H1 (cell line): ENCODE data around the gene KIF26B. TPM values are rescaled to one million over a fixed set of nuclear protein-coding genes. Genes with fewer than 3 reads are reported as not detected.

ENCODE experiments used
- CTCF ChIA-PET: fragments of 300-600 bp; sonication (Branson Sonifier 250); formaldehyde crosslinking; loops from one replicate; lab custom pipeline; 2021; ENCODE audit not compliant: partially characterized antibody; lab: Charles Lee
- POLR2A ChIA-PET: fragments of 300-600 bp; sonication (Branson Sonifier 250); formaldehyde crosslinking; loops from one replicate; lab custom pipeline; 2021; ENCODE audit warnings: inconsistent platforms; ENCODE audit not compliant: partially characterized antibody; lab: Charles Lee
- DNase-seq, 2 experiments: peaks; one replicate each; pipeline versions ENCODE4 v3.0.0 to v3.0.0-alpha.2; 2010 to 2022; ENCODE audit warnings: low spot score in 2 of 2, low read depth in 1 of 2, mixed read lengths in 1 of 2
- FAIRE-seq: peaks from 2 replicates; lab custom pipeline; 2011; peaks lifted over from hg19 to GRCh38; lab: Jason Lieb, UNC
- H2AFZ ChIP-seq: 2 replicates; pipeline ENCODE4 v1.8.1; 2012; ENCODE audit warnings: low read length, inconsistent platforms
- H2AK5ac ChIP-seq: 2 replicates; pipeline ENCODE4 v1.6.1; 2013; ENCODE audit warnings: low read depth, low read length
- H2BK120ac ChIP-seq: replicated peaks from 2 replicates; pipeline ENCODE3; 2013; ENCODE audit warnings: low read depth, low read length, inconsistent platforms
- H2BK12ac ChIP-seq: 2 replicates; pipeline ENCODE4 v1.6.1; 2013; ENCODE audit warnings: low read depth, low read length
- H2BK15ac ChIP-seq: 2 replicates; pipeline ENCODE4 v1.6.1; 2013; ENCODE audit warnings: low read length
- H2BK20ac ChIP-seq: 2 replicates; pipeline ENCODE4 v1.6.1; 2013; ENCODE audit warnings: low read length
- H2BK5ac ChIP-seq: 2 replicates; pipeline ENCODE4 v1.6.1; 2013; ENCODE audit warnings: low read depth, low read length
- H3K14ac ChIP-seq: 2 replicates; pipeline ENCODE4 v1.6.1; 2013; ENCODE audit warnings: inconsistent platforms; ENCODE audit not compliant: insufficient read length
- H3K18ac ChIP-seq: 2 replicates; pipeline ENCODE4 v1.6.1; 2013; ENCODE audit warnings: low read length; ENCODE audit errors: extremely low read depth
- H3K23ac ChIP-seq: 2 replicates; pipeline ENCODE4 v1.6.1; 2013; ENCODE audit warnings: inconsistent platforms; ENCODE audit not compliant: insufficient read length
- H3K23me2 ChIP-seq: 2 replicates; pipeline ENCODE4 v1.6.1; 2013; ENCODE audit warnings: low read depth, low read length
- H3K27ac ChIP-seq: 2 replicates; pipeline ENCODE4 v1.6.1; 2011; ENCODE audit warnings: low read depth, low read length, inconsistent platforms
- H3K27me3 ChIP-seq, 4 experiments: replicated peaks in 1 of 4; 1 replicate in 1 of 4; 2 replicates in 3 of 4; pipeline versions ENCODE4 v1.6.1 to v1.8.1; 2011 to 2013; ENCODE audit warnings: low read length in 3 of 4, mild to moderate bottlenecking in 3 of 4, inconsistent platforms in 2 of 4, mixed read lengths in 2 of 4, moderate library complexity in 1 of 4; ENCODE audit not compliant: control insufficient read depth in 3 of 4, insufficient read depth in 3 of 4; ENCODE audit errors: extremely low read depth in 1 of 4
- H3K36me3 ChIP-seq, 4 experiments: 2 replicates each; pipeline versions ENCODE4 v1.6.1 to v1.8.1; 2011 to 2013; ENCODE audit warnings: mild to moderate bottlenecking in 4 of 4, low read length in 3 of 4, moderate library complexity in 2 of 4, control low read depth in 1 of 4, inconsistent platforms in 1 of 4; ENCODE audit not compliant: insufficient read depth in 4 of 4, control insufficient read depth in 2 of 4
- H3K4ac ChIP-seq: replicated peaks from 2 replicates; pipeline ENCODE3; 2013; ENCODE audit warnings: low read length, low read depth, mixed read lengths, inconsistent platforms; ENCODE audit not compliant: insufficient read length
- H3K4me1 ChIP-seq, 4 experiments: replicated peaks in 1 of 4; 1 replicate in 1 of 4; 2 replicates in 3 of 4; pipeline versions ENCODE4 v1.6.1 to v1.8.1; 2011 to 2013; ENCODE audit warnings: low read length in 3 of 4, inconsistent platforms in 2 of 4, mixed read lengths in 1 of 4; ENCODE audit not compliant: insufficient read depth in 4 of 4, control insufficient read depth in 3 of 4
- H3K4me2 ChIP-seq, 2 experiments: 2 replicates each; pipeline versions ENCODE4 v1.6.1 to v1.8.1; 2011 to 2013; ENCODE audit warnings: low read depth in 2 of 2, low read length in 2 of 2, control low read depth in 1 of 2, inconsistent platforms in 1 of 2, mild to moderate bottlenecking in 1 of 2; ENCODE audit not compliant: insufficient read depth in 1 of 2
- H3K4me3 ChIP-seq, 4 experiments: fragments of 200-600, 300-600 bp in 1 of 4; sonication (generic), shearing (Covaris generic), sonication (Bioruptor Twin) in 1 of 4; 2 replicates each; pipeline versions ENCODE4 v1.5.1 to v1.8.1; 2011 to 2016; ENCODE audit warnings: low read length in 4 of 4, low read depth in 3 of 4, control low read depth in 2 of 4, inconsistent platforms in 2 of 4, mild to moderate bottlenecking in 2 of 4, mixed read lengths in 1 of 4, moderate library complexity in 1 of 4; ENCODE audit not compliant: insufficient read depth in 2 of 4; ENCODE audit errors: extremely low read depth in 1 of 4
- H3K56ac ChIP-seq: replicated peaks from 2 replicates; pipeline ENCODE3; 2013; ENCODE audit warnings: low read depth, mild to moderate bottlenecking, mixed read lengths, low read length, inconsistent platforms; ENCODE audit not compliant: insufficient read length
- H3K79me1 ChIP-seq: 2 replicates; pipeline ENCODE4 v1.6.1; 2013; ENCODE audit warnings: low read depth, low read length, control low read depth
- H3K79me2 ChIP-seq, 2 experiments: 2 replicates each; pipeline versions ENCODE4 v1.6.1 to v1.8.1; 2012 to 2013; ENCODE audit warnings: low read length in 2 of 2, mild to moderate bottlenecking in 2 of 2, inconsistent platforms in 1 of 2; ENCODE audit not compliant: insufficient read depth in 2 of 2, control insufficient read depth in 1 of 2
- H3K9ac ChIP-seq, 4 experiments: replicated peaks in 1 of 4; 1 replicate in 1 of 4; 2 replicates in 3 of 4; pipeline versions ENCODE4 v1.6.1 to v1.8.1; 2011 to 2013; ENCODE audit warnings: low read depth in 3 of 4, low read length in 3 of 4, control low read depth in 2 of 4, mild to moderate bottlenecking in 2 of 4, moderate library complexity in 2 of 4, inconsistent platforms in 1 of 4; ENCODE audit errors: extremely low read depth in 1 of 4
- H3K9me3 ChIP-seq, 2 experiments: 2 replicates each; pipeline versions ENCODE4 v1.6.1 to v1.8.1; 2012 to 2013; ENCODE audit warnings: mild to moderate bottlenecking in 2 of 2, moderate library complexity in 2 of 2, control low read depth in 1 of 2, inconsistent platforms in 1 of 2, low read depth in 1 of 2, low read length in 1 of 2, mixed read lengths in 1 of 2; ENCODE audit not compliant: insufficient read depth in 2 of 2
- H4K20me1 ChIP-seq, 2 experiments: replicated peaks in 1 of 2; 2 replicates each; pipeline versions ENCODE3 to v1.8.1; 2011 to 2013; ENCODE audit warnings: inconsistent platforms in 2 of 2, low read length in 2 of 2, mild to moderate bottlenecking in 1 of 2; ENCODE audit not compliant: insufficient read depth in 2 of 2, control insufficient read depth in 1 of 2
- H4K5ac ChIP-seq: 2 replicates; pipeline ENCODE4 v1.6.1; 2013; ENCODE audit warnings: low read length, low read depth, mixed read lengths, inconsistent platforms; ENCODE audit not compliant: insufficient read length
- H4K8ac ChIP-seq: 2 replicates; pipeline ENCODE4 v1.8.0; 2013; ENCODE audit warnings: mild to moderate bottlenecking, moderate library complexity, low read length, inconsistent platforms; ENCODE audit not compliant: insufficient read depth; ENCODE audit errors: extremely low read depth
- H4K91ac ChIP-seq: replicated peaks from 2 replicates; pipeline ENCODE3; 2013; ENCODE audit warnings: low read length, mixed read lengths, inconsistent platforms; ENCODE audit not compliant: insufficient read length
- ASH2L ChIP-seq: fragments of 200-600, 300-600 bp; sonication (generic); IDR thresholded peaks from one replicate; pipeline ENCODE4 v1.7.1; 2017; ENCODE audit warnings: low read length
- ATF3 ChIP-seq: IDR thresholded peaks from 2 replicates; pipeline ENCODE4 v1.6.1; 2011; ENCODE audit warnings: low read depth, mild to moderate bottlenecking, low read length; ENCODE audit not compliant: insufficient read depth
- JUN ChIP-seq: IDR thresholded peaks from 2 replicates; pipeline ENCODE4 v1.6.1; 2011; ENCODE audit warnings: low read depth, mild to moderate bottlenecking, improper control_type of control experiment, low read length
- JUND ChIP-seq: IDR thresholded peaks from 2 replicates; pipeline ENCODE4 v1.6.1; 2011; ENCODE audit warnings: mild to moderate bottlenecking, improper control_type of control experiment, low read length
- RAD21 ChIP-seq, 2 experiments: IDR thresholded peaks in 1 of 2; conservative IDR thresholded peaks in 1 of 2; 2 replicates each; pipeline ENCODE4 v1.6.1; 2011; ENCODE audit warnings: low read depth in 2 of 2, low read length in 2 of 2, improper control_type of control experiment in 1 of 2, inconsistent platforms in 1 of 2, mild to moderate bottlenecking in 1 of 2, moderate library complexity in 1 of 2
- ZNF274 ChIP-seq: IDR thresholded peaks from 2 replicates; pipeline ENCODE4 v1.7.0; 2012; ENCODE audit warnings: low read length, borderline replicate concordance; ENCODE audit errors: extremely low read depth
- WGBS, 2 experiments: shearing (Covaris generic) in 1 of 2; methylation state at CpG; one replicate each; pipeline versions ENCODE4 v1.1.6 to v1.1.7; 2013 to 2015; ENCODE audit warnings: low lambda C conversion rate in 2 of 2, mixed read lengths in 2 of 2, inconsistent platforms in 1 of 2, low coverage in 1 of 2, missing lambda C conversion rate in 1 of 2; ENCODE audit not compliant: insufficient replicate concordance in 2 of 2, insufficient coverage in 1 of 2, insufficient read length in 1 of 2; ENCODE audit errors: extremely low coverage in 1 of 2, missing lambda C conversion rate in 1 of 2; 5-methylcytosine and 5-hydroxymethylcytosine counted together
- polyA plus RNA-seq, 7 experiments: library from polyadenylated mRNA; depleted of rRNA in 3 of 7; stranded (reverse) in 5 of 7; unstranded in 2 of 7; fragments of >200 nt in 5 of 7; fragments of 200-250 nt in 2 of 7; gene quantifications; 1 replicate in 5 of 7; 2 replicates in 1 of 7; 4 replicates in 1 of 7; pipeline versions ENCODE4 v1.2.1 to v1.2.3, GENCODE V29; 2011 to 2013; ENCODE audit warnings: missing spikeins in 2 of 7, mixed read lengths in 2 of 7
- total RNA-seq: library from RNA; stranded (reverse); fragmentation: NEBNext Ultra II Directional; extraction: Animal tissue kit (Norgen Biotek cat#: 25700); gene quantifications from 2 replicates; pipeline ENCODE4 v1.2.1, GENCODE V29; 2021

Gene KIF26B
- total and polyA plus RNA-seq, 2 of the 8 experiments (the other 6 are each of a cell fraction or from before 2014, with no cell fraction given), result 0.06 to 0.28 TPM

GRCh38 chr1:245546875-245547274, 392.1 kb downstream of the KIF26B start:
- Histone ChIP-seq H3K4me2 (no peak overlapping the region), H2BK20ac (no peak overlapping the region)
- WGBS, 2 experiments, result 92% methylated on average over 16 of the region's 16 CpGs; no CpG with 5 or more reads in 1 of the 2 experiments

More at GRCh38 chr1:245546875-245547274, 392.1 kb downstream of the KIF26B start:
- Histone ChIP-seq H3K36me3 (no peaks in the 10 kb centered on the region), H2AFZ (no peak overlapping the region), H3K9me3 (no peaks in the 10 kb centered on the region), H2AK5ac (no peak overlapping the region), H4K5ac (no peak overlapping the region), H3K14ac (no peak overlapping the region), H4K8ac (no peak overlapping the region; the same call in 1 of the 2 replicates), H3K23me2 (no peaks in the 10 kb centered on the region), H3K27ac (no peak overlapping the region), H3K79me2 (no peaks in the 10 kb centered on the region), H3K4me3 (no peak overlapping the region), H3K27me3 (no peaks in the 10 kb centered on the region), H2BK12ac (no peak overlapping the region), H4K20me1 (no peaks in the 10 kb centered on the region), H4K91ac (no peak overlapping the region), H3K4ac (no peak overlapping the region), H3K4me1 (peaks cover 0 to 7% (median 3%) of the 10 kb centered on the region in 4 experiments; a peak in 4 of 7 replicates), H2BK120ac (no peak overlapping the region), H3K23ac (no peak overlapping the region), H3K9ac (no peak overlapping the region), H3K56ac (no peak overlapping the region), H3K18ac (no peak overlapping the region), H3K79me1 (no peaks in the 10 kb centered on the region), H2BK5ac (no peak overlapping the region), H2BK15ac (no peak overlapping the region)
- POLR2A ChIA-PET, result interaction anchor here (0.6 kb wide), 1 partner anchor 549 kb away, joined by 3 read pairs; no protein-coding TSS in a partner anchor
- TF ChIP-seq ZNF274 (no peak), RAD21 (IDR thresholded peaks at IDR 0.05 in 1 of 2, conservative IDR thresholded peaks at IDR 0.05 in 1 of 2; ENCODE audit: low read depth in 2 of 2, low read length in 2 of 2) (no peak), JUN (no peak), ASH2L (no peak), JUND (no peak), ATF3 (no peak)
- FAIRE-seq (no peak), DNase-seq (no peak)
- CTCF ChIA-PET, result interaction anchor here (0.7 kb wide), 1 partner anchor 83 kb away, joined by 3 read pairs; no protein-coding TSS in a partner anchor
